Measurements from ENCODE around the gene REEP3. TPM values are rescaled to one million over a fixed set of nuclear protein-coding genes. Genes with fewer than 3 reads are reported as not detected.

The REEP3 gene
- total and polyA plus RNA-seq, 2 of the 8 experiments (the other 6 are each of a cell fraction or from before 2014, with no cell fraction given): 5.8 to 31.5 TPM

DNA sequence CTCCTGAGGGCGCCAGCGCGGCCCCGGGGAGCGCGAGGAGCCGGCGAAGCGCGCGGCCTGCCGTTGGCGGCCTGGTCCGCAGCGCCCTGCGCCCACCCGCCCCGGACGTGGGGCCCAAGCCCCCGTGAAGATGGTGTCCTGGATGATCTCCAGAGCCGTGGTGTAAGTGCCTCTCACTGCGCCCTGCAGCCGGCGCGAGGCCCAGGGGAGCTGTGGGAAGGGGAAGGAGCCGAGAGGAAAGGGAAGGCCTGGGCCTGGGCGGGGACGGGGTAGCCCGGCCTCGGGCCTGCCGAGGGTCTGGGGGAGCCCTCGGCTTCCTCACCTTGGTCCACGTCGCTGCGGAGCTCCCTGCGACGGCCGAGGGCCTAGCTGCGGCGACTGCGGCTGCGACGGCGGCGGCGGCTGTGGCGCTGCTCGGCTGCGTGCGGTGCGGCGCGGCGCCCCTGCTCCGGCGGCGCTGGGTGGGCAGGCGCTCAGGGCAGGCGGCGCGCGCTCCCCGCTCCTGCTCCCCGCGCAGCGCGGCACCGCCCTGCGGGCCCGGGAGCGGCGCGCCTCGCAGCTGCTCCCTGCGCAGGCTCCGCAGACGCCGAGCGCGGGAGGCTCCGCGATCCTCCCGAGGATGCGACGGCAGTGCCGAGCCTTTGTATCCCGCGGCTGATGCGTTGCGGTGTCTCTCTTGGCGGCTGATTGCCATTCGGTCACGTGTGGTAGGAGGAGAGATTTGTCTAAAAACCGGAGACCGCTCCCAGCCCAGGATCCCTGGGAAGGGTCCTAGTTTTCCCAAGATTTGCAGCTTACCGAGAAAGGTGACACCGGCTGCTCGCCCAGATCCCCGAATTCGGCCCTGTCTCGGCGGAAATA, 445 bp downstream of the REEP3 start (continued):
- TF ChIP-seq EP300 (IDR thresholded peaks at IDR 0.05; ENCODE audit: borderline replicate concordance in 1 of 2, low read depth in 2 of 2, low read length in 2 of 2): no peak
- no peak for TF ChIP-seq RFX5 (IDR thresholded peaks at IDR 0.05; ENCODE audit: borderline replicate concordance, low read depth, low read length)
- TF ChIP-seq BCL11A (IDR thresholded peaks at IDR 0.05; ENCODE audit: low read depth in 2 of 2, low read length in 2 of 2): no peak
- TF ChIP-seq POLR2A (IDR thresholded peaks at IDR 0.05; ENCODE audit: control extremely low read depth in 1 of 2, low read depth in 2 of 2, low read length in 2 of 2): peak; percentile 68 to 93
- no peak for TF ChIP-seq JUND (IDR thresholded peaks at IDR 0.05; ENCODE audit: low read length)
- TF ChIP-seq, protein P1, sequence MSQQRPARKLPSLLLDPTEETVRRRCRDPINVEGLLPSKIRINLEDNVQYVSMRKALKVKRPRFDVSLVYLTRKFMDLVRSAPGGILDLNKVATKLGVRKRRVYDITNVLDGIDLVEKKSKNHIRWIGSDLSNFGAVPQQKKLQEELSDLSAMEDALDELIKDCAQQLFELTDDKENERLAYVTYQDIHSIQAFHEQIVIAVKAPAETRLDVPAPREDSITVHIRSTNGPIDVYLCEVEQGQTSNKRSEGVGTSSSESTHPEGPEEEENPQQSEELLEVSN (IDR thresholded peaks at IDR 0.05): peak; percentile 54; the same call in 1 of the 2 replicates
- TF ChIP-seq CBX5 (IDR thresholded peaks at IDR 0.05; ENCODE audit: low read depth, low read length): no peak
- TF ChIP-seq RBBP5 (IDR thresholded peaks at IDR 0.05; ENCODE audit: borderline replicate concordance, low read depth, low read length): peak; percentile 99
- TF ChIP-seq SIN3A (conservative IDR thresholded peaks at IDR 0.05 in 1 of 2, IDR thresholded peaks at IDR 0.05 in 1 of 2; ENCODE audit: low read depth in 1 of 2, low read length in 2 of 2): peak; percentile 11 to 46; a peak in 1 of 4 replicates
- no peak for TF ChIP-seq TEAD4 (IDR thresholded peaks at IDR 0.05; ENCODE audit: low read depth, low read length)
- TF ChIP-seq PHF8 (conservative IDR thresholded peaks at IDR 0.05; ENCODE audit: low read depth, low read length): peak; percentile 86
- no peak for TF ChIP-seq SAP30 (IDR thresholded peaks at IDR 0.05; ENCODE audit: insufficient read depth, insufficient replicate concordance, low read length)
- TF ChIP-seq CREB1 (IDR thresholded peaks at IDR 0.05): no peak
- TF ChIP-seq SUZ12 (IDR thresholded peaks at IDR 0.05; ENCODE audit: low read length): 0 out of 2 replicates have a peak, but pooled peaks have one; percentile 24
- no peak for TF ChIP-seq RNF2 (IDR thresholded peaks at IDR 0.05; ENCODE audit: borderline replicate concordance, low read depth, low read length, missing control alignments, poor library complexity, severe bottlenecking)
- TF ChIP-seq KDM5A (IDR thresholded peaks at IDR 0.05; ENCODE audit: low read length): no peak
- TF ChIP-seq NRF1 (IDR thresholded peaks at IDR 0.05; ENCODE audit: low read depth, low read length): peak; percentile 43
- TF ChIP-seq CHD2 (IDR thresholded peaks at IDR 0.05; ENCODE audit: low read length): no peak
- TF ChIP-seq EZH2 (IDR thresholded peaks at IDR 0.05; ENCODE audit: low read depth, low read length, severe bottlenecking): no peak
- peak; percentile 84 for TF ChIP-seq POLR2AphosphoS5 (IDR thresholded peaks at IDR 0.05; ENCODE audit: low read depth, low read length)
- no peak for TF ChIP-seq JUN (IDR thresholded peaks at IDR 0.05; ENCODE audit: low read depth, low read length)
- TF ChIP-seq CHD1 (IDR thresholded peaks at IDR 0.05; ENCODE audit: low read depth, low read length): no peak
- no peak for TF ChIP-seq RXRA (IDR thresholded peaks at IDR 0.05; ENCODE audit: insufficient read depth, low read depth, low read length)

Data from H1 (cell line).